IMR-90 (cell line): ENCODE measurements around the gene RECK.

Source experiments
- POLR2A ChIP-seq: IDR thresholded peaks from 2 replicates; pipeline ENCODE4 v1.6.1; 2012; ENCODE audit warnings: mild to moderate bottlenecking, low read depth, low read length
- TF ChIP-seq, protein P1 (sequence below): conservative IDR thresholded peaks from 2 replicates; pipeline ENCODE4 v1.5.1; 2012; ENCODE audit warnings: mild to moderate bottlenecking, low read depth, low read length, improper control_type of control experiment

DNA sequence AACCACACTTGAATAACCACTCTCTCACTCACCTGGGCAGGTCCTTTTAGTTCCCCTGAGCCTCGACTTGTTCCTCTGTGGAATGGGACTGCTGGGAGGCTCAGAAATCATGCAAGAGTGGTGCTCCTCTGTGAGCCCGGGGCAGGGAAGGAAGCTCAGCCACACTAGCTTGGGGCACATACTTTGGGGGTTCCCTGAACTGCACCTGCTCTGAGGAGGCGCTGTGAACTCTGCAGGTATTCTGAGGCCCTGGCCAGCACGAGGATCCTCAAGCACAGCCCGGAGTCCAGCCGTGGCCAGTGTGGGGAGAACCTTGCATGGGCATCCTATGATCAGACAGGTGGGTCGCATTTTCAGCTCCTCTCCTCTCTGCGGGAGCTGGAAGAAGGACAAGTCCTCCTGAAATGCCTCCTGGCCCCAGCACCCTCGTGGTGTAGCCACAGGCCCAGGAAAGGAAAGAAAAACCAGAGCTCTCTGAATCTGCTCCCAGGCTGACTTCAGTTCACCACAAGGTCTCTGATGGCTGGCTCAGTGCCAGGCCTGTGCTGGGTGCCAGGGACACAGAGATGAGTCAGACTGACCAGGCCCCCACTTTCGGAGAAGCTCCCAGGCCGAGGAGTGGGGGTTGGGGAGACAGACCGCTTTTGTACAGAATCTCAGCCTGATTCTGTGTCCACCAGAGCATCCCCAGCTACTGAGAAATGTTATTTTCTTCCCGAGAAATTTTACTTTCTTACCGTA, 111.8 kb downstream of the RECK start:
- TF ChIP-seq, protein P1, sequence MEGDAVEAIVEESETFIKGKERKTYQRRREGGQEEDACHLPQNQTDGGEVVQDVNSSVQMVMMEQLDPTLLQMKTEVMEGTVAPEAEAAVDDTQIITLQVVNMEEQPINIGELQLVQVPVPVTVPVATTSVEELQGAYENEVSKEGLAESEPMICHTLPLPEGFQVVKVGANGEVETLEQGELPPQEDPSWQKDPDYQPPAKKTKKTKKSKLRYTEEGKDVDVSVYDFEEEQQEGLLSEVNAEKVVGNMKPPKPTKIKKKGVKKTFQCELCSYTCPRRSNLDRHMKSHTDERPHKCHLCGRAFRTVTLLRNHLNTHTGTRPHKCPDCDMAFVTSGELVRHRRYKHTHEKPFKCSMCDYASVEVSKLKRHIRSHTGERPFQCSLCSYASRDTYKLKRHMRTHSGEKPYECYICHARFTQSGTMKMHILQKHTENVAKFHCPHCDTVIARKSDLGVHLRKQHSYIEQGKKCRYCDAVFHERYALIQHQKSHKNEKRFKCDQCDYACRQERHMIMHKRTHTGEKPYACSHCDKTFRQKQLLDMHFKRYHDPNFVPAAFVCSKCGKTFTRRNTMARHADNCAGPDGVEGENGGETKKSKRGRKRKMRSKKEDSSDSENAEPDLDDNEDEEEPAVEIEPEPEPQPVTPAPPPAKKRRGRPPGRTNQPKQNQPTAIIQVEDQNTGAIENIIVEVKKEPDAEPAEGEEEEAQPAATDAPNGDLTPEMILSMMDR, result no peak
- TF ChIP-seq POLR2A, result no peak
